Measurements from ENCODE around the gene ZNF384.

The ZNF384 gene

GRCh38 chr12:6698352-6699046, 9.3 kb upstream of the ZNF384 start:
- no peak for DNase-seq

DNA sequence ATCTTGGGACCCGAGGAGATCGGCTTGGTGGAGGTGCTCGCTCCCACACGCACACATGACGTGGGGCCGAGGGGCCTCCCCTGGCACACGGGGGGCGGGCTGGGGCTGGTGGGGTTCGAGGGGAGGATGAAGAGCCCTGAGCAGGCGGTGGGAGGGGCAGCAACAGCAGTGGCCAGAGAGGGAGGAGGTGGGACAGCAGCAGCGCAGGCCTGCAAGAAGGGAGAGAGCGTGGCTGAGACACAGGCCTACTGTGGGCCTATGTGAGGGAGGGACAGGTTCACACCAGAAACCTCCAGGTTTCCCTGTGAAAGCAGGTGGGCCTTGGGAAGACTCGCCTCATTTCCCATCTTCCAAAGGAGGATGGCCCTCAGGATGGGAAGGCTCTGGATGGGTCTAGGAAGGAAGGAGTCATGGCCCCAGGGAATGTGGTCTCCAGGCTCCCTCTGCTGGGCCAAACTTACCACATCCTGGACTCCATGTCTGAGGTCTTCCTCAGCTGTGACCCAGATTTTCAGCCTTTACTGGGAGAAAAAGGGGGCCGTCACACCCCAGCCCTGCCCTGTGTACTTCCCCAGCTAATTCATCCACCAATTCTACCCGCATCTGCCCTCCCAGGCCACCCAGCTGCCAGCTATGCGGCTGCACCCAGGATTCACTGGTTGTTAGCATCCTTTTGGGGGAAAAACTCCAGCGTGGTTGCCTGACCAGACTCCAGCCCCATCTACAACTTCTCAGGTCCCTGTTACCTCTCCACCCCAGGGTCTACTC, 8.6 kb upstream of the ZNF384 start:
- no peak for DNase-seq

GRCh38 chr12:6696690-6697583, 7.8 kb upstream of the ZNF384 start:
- no peak for DNase-seq

- no peak for DNase-seq
These were observed 6.3 kb upstream of the ZNF384 start for GRCh38 chr12:6695313-6696045.

DNA sequence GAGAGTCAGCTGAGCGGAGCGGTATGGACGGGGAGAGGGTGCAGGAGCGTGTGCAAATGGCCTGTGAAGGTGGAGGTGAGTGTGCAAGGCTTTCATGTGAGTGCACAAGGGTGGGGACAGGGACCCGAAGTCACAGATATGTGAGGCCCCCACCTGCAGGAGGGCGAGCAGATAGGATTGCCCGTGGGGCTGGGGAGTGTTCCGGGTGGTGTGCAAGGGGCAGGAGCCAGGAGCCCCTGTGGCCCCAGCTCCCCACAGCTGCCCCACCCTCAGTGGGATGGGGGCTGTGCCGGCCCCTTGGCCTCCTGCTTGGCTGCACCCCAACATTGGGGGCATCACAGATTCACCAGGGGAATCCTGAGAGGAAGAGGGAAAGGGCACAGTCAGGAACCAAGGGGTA, 5.5 kb upstream of the ZNF384 start:
- no peak for DNase-seq

DNA sequence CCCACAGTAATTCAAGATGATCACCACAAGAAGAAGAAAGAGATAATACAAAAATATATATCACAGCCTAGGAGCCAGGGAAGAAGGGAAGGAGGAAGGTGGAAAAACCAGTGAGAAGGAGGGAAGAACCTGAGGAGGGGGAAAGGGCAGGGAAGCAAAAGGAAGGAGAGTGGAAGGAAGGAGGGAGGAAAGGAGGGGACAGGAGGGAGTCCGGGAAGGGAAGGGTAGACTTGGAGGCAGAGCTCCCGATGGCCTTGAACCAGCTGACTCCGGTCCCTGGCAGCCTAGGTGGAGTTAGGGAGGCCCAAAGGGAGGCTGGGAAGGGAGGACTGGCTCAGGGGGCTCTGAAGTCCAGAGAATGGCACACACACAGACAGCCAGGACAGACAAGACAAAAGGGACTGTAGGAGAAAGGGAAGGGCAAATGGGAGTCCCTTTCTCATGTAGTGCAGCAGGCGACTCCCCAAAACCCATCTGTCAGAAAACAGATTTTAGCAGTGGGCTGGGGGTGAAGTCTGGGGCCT, 4.7 kb upstream of the ZNF384 start:
- DNase-seq: no peak

DNA sequence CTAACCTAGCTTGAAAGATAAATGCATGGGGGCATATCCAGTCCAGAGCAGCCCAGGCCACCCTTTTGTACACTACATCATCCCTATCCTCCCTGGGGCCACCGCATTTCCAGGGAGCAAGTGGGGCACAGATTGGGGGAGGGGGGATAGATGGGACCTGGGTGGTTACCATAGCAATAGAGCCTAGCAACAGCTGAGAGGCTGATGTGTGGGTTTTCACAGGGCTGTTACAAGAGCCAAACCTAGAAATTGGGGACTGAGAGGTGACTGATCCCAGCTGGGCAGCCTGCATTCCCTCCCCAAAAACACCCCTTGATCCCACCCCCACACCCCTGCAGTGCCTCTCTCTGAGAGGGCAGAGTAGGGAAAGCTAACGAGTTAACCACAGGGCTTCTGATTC, 3.7 kb upstream of the ZNF384 start:
- no peak for DNase-seq

DNA sequence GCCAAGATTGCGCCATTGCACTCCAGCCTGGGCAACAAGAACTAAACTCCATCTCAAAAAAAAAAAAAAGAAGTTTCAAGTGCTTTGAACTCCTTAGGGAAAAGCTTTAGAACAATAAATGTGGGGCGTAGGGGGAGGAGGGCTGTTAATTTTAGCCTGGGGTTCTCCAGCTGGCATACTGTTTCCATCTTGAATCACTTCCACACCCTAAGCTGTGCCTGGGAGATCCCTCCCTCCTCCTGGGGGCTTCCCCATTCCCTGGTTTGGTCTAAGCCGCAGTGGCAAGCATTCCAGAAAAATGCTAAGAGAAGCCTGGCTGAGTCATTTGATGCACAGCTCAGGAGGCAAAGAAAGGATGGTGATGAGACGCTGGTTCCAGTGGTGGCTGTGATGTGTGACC, 2.3 kb upstream of the ZNF384 start:
- no peak for DNase-seq

GRCh38 chr12:6688543-6688998, 604 bp downstream of the ZNF384 start:
- no peak for DNase-seq

- DNase-seq: no peak
These were observed 3.4 kb downstream of the ZNF384 start for GRCh38 chr12:6685814-6686213.

DNA sequence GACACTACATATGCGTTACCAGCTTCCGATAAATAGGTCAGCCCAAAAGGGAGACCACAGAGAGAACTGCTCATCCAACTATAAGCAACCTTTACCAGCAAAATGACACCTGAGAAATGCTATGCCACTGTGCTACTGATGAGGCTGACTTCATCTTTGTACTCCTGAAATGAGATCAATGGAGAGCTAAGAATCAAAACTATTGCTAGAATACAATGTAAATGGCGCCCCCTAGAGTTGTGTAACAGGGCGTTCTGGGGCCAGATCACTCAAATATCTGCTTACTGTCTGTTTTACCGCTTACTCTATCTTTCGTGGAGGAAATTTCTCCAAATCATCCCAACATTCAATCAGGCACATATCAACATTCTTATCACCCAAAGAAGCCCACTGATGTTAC, 4.6 kb downstream of the ZNF384 start:
- DNase-seq: peak; percentile 4

GRCh38 chr12:6676962-6677361, 12.2 kb downstream of the ZNF384 start:
- no peak for DNase-seq

DNA sequence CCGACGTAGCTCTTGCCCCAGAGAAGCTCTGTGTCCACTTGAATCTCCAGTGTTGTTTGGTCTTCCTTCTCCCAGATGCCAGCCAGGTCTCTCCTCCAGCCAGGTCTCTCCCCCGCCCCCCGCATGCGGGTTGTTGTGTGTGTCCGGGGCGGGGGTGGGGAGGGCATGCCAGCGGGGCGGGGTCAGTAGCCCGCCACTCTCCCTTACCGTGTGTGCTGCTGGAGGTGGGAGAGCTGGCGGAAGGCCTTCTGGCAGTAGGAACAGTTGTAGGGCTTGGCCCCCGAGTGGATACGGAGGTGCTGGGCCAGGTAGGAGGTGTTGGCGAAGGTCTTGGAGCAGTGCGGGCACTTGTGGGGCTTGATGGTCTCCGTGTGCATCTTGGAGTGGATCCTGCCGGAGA, 17.0 kb downstream of the ZNF384 start:
- no peak for DNase-seq

- DNase-seq: peak; percentile 25
These were observed 21.5 kb downstream of the ZNF384 start for GRCh38 chr12:6667559-6668210.

- DNase-seq: no peak
These were observed 23.0 kb downstream of the ZNF384 start for GRCh38 chr12:6666211-6666610.

DNA sequence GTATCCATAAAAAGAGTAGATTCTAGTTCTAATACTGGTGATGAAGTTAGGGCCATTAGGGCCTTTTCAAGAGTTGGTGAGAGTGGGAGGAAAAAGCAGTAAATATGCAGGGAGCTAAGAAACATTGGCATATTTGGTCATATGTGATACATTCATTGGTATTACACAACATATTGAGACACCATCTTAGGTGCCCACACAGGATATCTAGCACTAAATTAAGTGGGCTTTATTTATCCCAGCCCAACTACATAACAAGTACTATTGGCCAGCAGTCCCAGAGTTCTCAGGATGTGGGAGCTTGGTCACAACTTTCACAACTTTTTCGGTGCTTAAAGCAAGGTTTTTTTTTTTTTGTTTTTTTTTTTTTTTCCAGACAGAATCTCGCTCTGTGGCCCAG, 24.3 kb downstream of the ZNF384 start:
- no peak for DNase-seq

GRCh38 chr12:6662906-6663742, 26.1 kb downstream of the ZNF384 start, which contains the start of gene ING4:
ING4 (minus strand) TSS chr12:6663119; CDS start chr12:6663101, 18 bp downstream.
- peak; percentile 98 for DNase-seq

- no peak for DNase-seq
These were observed 26.6 kb downstream of the ZNF384 start for GRCh38 chr12:6662602-6662905.

DNA sequence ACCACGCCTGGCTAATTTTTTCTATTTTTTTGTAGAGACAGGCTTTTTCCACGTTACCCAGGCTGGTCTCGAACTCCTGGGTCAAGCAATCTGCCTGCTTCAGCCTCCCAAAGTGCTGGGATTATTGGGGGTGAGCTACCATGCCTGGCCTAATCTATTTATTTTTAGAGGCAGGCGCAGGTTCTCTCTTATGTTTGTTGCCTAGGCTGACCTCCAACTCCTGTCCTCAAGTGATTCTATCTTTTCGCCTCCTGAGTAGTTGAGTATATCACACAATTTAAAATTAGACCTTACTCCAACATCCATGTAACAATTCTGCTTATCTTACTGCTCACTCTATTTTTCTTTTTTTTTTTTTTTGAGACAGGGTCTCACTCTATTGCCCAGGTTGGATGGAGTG, 35.2 kb downstream of the ZNF384 start:
- DNase-seq: no peak

- DNase-seq: no peak
These were observed 35.8 kb downstream of the ZNF384 start for GRCh38 chr12:6653342-6653741.

GRCh38 chr12:6652391-6652790, 36.8 kb downstream of the ZNF384 start:
- DNase-seq: no peak
